Stimulated activated memory B cell treated with anti-CD40 and anti-IgM and Interleukin-4, amounts not matched to agents 10 μg/mL and 1 μg/mL and 100 μg/mL, for 72 hours (primary cell): ENCODE measurements around the gene ZNF775.
A peak's percentile ranks its signal among the peaks of the same experiment; 100 is the strongest.

Source experiments
- ATAC-seq: fragments of 150-1000 bp; cut with Tn5 transposase; 2 replicates; pipeline ENCODE4 v1.10.0; 2021
- H3K27ac Mint-ChIP-seq: one replicate; pipeline ENCODE4 v1.8.0; 2022; ENCODE audit warnings: mild to moderate bottlenecking, mixed read lengths
- H3K27me3 Mint-ChIP-seq: one replicate; pipeline ENCODE4 v1.8.0; 2022; ENCODE audit warnings: mixed read lengths
- H3K36me3 Mint-ChIP-seq: one replicate; pipeline ENCODE4 v1.8.0; 2022; ENCODE audit warnings: mixed read lengths
- H3K4me1 Mint-ChIP-seq: one replicate; pipeline ENCODE4 v1.8.0; 2022; ENCODE audit warnings: mixed read lengths
- H3K4me3 Mint-ChIP-seq: one replicate; pipeline ENCODE4 v1.8.0; 2022; ENCODE audit warnings: mild to moderate bottlenecking, moderate library complexity, mixed read lengths
- H3K9me3 Mint-ChIP-seq: one replicate; pipeline ENCODE4 v1.8.0; 2022; ENCODE audit warnings: mixed read lengths

Gene ZNF775

GRCh38 chr7:150371131-150371995 lies 7.8 kb upstream of the ZNF775 start:
- H3K27me3 Mint-ChIP-seq, result no peaks in the 10 kb centered on the region
- H3K27ac Mint-ChIP-seq, result peak overlapping the region; percentile 98
- no peak for ATAC-seq
- H3K4me1 Mint-ChIP-seq, result peaks cover 68% of the 10 kb centered on the region
- no peaks in the 10 kb centered on the region for H3K9me3 Mint-ChIP-seq
- H3K36me3 Mint-ChIP-seq, result peaks cover 41% of the 10 kb centered on the region
- no peak overlapping the region for H3K4me3 Mint-ChIP-seq

- no peak for ATAC-seq
- peaks cover 41% of the 10 kb centered on the region for H3K36me3 Mint-ChIP-seq
- H3K9me3 Mint-ChIP-seq, result no peaks in the 10 kb centered on the region
- no peak overlapping the region for H3K27ac Mint-ChIP-seq
- H3K4me3 Mint-ChIP-seq, result no peak overlapping the region
- H3K4me1 Mint-ChIP-seq, result peaks cover 70% of the 10 kb centered on the region
- no peaks in the 10 kb centered on the region for H3K27me3 Mint-ChIP-seq
Measured at GRCh38 chr7:150371996-150372270, 7.2 kb upstream of the ZNF775 start.

GRCh38 chr7:150372271-150373048 lies 6.7 kb upstream of the ZNF775 start:
- H3K27ac Mint-ChIP-seq, result peak overlapping the region; percentile 95
- no peaks in the 10 kb centered on the region for H3K27me3 Mint-ChIP-seq
- H3K36me3 Mint-ChIP-seq, result peaks cover 41% of the 10 kb centered on the region
- H3K4me3 Mint-ChIP-seq, result peak overlapping the region; percentile 43
- ATAC-seq, result no peak
- no peaks in the 10 kb centered on the region for H3K9me3 Mint-ChIP-seq
- peaks cover 70% of the 10 kb centered on the region for H3K4me1 Mint-ChIP-seq

- H3K4me3 Mint-ChIP-seq, result peak overlapping the region; percentile 74
- no peak for ATAC-seq
- peaks cover 78% of the 10 kb centered on the region for H3K4me1 Mint-ChIP-seq
- H3K27ac Mint-ChIP-seq, result peak overlapping the region; percentile 95
- peaks cover 41% of the 10 kb centered on the region for H3K36me3 Mint-ChIP-seq
- no peaks in the 10 kb centered on the region for H3K9me3 Mint-ChIP-seq
- no peaks in the 10 kb centered on the region for H3K27me3 Mint-ChIP-seq
Measured at GRCh38 chr7:150373049-150373801, 5.9 kb upstream of the ZNF775 start.

DNA sequence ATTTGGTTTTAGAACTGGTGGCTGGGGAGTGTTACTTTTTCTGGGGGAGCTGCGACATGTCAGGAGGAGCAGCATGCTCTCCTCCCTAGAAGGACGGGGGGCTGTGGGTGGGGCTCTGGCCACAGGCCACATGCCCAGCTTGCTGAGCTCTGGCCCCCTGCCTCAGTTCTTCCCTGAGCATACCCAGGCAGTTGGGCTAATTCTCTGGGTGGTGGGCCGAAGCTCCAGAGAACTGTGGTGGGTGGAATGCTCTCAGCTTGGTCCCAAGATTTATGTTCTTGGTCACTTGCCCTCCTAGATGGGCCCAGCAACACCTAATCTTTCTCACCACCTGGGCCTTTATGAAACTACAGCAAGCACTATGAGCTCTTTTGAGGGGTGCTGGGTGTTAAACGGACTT lies 5.1 kb upstream of the ZNF775 start:
- ATAC-seq, result no peak
- H3K27ac Mint-ChIP-seq, result peak overlapping the region; percentile 95
- no peak overlapping the region for H3K4me3 Mint-ChIP-seq
- H3K36me3 Mint-ChIP-seq, result peaks cover 41% of the 10 kb centered on the region
- no peaks in the 10 kb centered on the region for H3K9me3 Mint-ChIP-seq
- H3K4me1 Mint-ChIP-seq, result peaks cover 81% of the 10 kb centered on the region
- H3K27me3 Mint-ChIP-seq, result no peaks in the 10 kb centered on the region

DNA sequence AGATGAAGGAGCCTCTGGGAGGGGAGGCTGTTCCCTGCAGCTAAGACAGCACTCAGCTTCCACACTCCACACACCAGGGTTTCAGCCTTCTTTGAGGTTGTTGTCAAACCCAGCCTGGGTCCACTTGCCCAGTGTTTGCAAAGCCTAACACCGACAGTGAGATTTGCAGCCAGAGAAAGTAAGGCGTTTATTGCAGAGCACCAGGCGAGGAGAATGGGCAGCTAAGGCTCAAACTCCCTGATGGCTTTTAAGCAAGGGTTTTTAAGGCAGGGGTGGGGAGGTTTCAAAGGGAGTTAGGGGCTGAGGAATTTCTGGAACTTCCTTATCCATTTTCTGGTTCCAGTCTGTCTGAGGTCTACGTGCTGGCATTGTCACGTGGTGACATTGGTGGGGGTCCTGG lies 4.7 kb upstream of the ZNF775 start:
- H3K27me3 Mint-ChIP-seq, result no peaks in the 10 kb centered on the region
- ATAC-seq, result no peak
- no peak overlapping the region for H3K4me3 Mint-ChIP-seq
- H3K36me3 Mint-ChIP-seq, result peaks cover 41% of the 10 kb centered on the region
- H3K27ac Mint-ChIP-seq, result peak overlapping the region; percentile 95
- no peaks in the 10 kb centered on the region for H3K9me3 Mint-ChIP-seq
- H3K4me1 Mint-ChIP-seq, result peaks cover 79% of the 10 kb centered on the region

DNA sequence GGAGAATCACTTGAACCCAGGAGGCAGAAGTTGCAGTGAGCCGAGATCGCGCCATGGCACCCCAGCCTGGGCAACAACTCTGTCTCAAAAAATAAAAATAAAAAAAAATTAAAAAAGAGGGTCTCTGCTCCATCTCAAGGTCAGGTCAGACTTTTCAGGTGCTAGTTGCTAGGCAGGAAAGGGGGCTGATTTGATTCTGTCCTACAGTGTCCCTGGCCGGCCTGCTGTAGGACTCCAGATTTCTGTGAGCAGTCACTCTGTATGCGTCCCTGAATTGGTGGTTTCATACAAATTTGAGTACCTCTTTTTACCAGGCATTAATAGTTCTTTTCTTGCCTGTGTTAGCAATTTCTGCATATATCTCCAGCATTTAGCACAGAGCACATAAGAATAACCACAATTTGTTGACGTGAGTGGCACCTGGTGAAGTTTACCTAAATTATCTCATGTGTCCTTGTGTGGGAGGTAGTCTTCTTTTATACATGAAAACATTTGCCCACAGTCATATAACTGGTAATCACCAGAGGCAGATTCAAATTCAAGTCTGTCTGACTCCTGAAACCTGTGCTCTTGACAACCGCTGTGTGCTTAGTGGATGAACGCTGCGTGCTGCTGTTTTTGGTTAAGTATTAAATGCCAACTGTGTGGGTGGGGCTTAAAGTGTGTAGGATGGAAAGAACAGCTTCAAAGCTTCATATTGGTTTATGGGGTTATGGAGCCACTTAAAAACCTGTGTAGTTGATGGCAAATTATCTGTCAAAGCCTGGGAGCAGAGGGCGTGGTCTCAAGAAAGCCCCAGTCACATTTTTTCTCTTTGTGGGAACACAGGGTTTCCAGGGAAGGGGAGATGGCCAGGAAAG lies 3.2 kb upstream of the ZNF775 start:
- peaks cover 79% of the 10 kb centered on the region for H3K4me1 Mint-ChIP-seq
- H3K9me3 Mint-ChIP-seq, result no peaks in the 10 kb centered on the region
- ATAC-seq, result peak; percentile 39
- peaks cover 30% of the 10 kb centered on the region for H3K36me3 Mint-ChIP-seq
- H3K4me3 Mint-ChIP-seq, result peak overlapping the region; percentile 51
- peak overlapping the region; percentile 95 for H3K27ac Mint-ChIP-seq
- no peaks in the 10 kb centered on the region for H3K27me3 Mint-ChIP-seq

DNA sequence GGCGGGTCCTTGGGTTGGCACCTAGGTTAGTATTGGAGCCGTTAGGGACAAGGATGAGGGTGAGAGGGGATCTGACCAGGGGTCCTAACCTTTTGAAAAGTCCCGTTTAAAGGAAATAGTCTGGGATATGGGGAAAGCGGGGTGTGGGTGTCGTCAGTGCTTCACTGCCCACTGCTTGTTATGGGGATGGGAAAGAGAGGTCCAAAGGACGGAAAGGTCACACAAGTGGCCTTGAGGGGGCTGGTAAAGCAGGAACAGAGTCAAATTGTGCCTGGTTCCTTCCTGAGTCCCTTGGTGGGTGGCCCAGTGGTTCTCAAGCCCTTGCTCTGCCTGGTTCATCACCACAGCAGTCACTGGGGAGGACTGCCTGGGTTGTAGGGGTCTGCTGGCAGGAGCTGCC lies 2.6 kb upstream of the ZNF775 start:
- peak overlapping the region; percentile 95 for H3K27ac Mint-ChIP-seq
- H3K36me3 Mint-ChIP-seq, result peaks cover 29% of the 10 kb centered on the region
- H3K9me3 Mint-ChIP-seq, result no peaks in the 10 kb centered on the region
- H3K4me3 Mint-ChIP-seq, result peak overlapping the region; percentile 51
- ATAC-seq, result no peak
- no peaks in the 10 kb centered on the region for H3K27me3 Mint-ChIP-seq
- H3K4me1 Mint-ChIP-seq, result peaks cover 84% of the 10 kb centered on the region

DNA sequence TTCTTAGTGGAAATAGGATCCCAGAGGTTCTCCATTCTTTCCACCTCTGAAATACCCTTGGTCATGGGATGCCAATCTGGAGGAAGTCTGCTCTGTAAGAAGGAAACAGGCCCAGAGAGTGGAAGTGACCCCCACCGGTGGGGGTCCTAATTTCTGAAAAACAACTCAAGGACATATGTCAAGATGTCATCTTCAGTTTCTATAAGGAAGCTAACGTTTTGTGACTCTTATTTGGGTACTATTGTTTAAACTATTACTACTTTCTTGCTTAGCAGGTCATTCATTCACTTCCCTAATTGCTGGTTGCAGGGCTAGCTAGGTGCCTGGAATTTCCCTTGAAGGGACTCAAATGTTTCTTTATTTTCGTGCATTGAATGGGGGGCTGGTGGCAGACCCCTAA lies 1.9 kb upstream of the ZNF775 start:
- ATAC-seq, result no peak

GRCh38 chr7:150377635-150378034 lies 1.5 kb upstream of the ZNF775 start:
- H3K9me3 Mint-ChIP-seq, result no peaks in the 10 kb centered on the region
- H3K27ac Mint-ChIP-seq, result peak overlapping the region; percentile 95
- peaks cover 22% of the 10 kb centered on the region for H3K36me3 Mint-ChIP-seq
- ATAC-seq, result no peak
- H3K4me3 Mint-ChIP-seq, result peak overlapping the region; percentile 87
- no peaks in the 10 kb centered on the region for H3K27me3 Mint-ChIP-seq
- H3K4me1 Mint-ChIP-seq, result peaks cover 90% of the 10 kb centered on the region

More for the DNA sequence above, 1.9 kb upstream of the ZNF775 start:
- H3K9me3 Mint-ChIP-seq, result no peaks in the 10 kb centered on the region
- no peaks in the 10 kb centered on the region for H3K27me3 Mint-ChIP-seq
- H3K27ac Mint-ChIP-seq, result peak overlapping the region; percentile 95
- H3K36me3 Mint-ChIP-seq, result peaks cover 26% of the 10 kb centered on the region
- peaks cover 90% of the 10 kb centered on the region for H3K4me1 Mint-ChIP-seq
- H3K4me3 Mint-ChIP-seq, result peak overlapping the region; percentile 87

GRCh38 chr7:150378115-150378852 lies 846 bp upstream of the ZNF775 start:
- no peak for ATAC-seq
- Mint-ChIP-seq H3K9me3 (no peaks in the 10 kb centered on the region), H3K4me3 (peak overlapping the region; percentile 87), H3K27ac (peak overlapping the region; percentile 95), H3K27me3 (no peaks in the 10 kb centered on the region), H3K36me3 (peaks cover 15% of the 10 kb centered on the region), H3K4me1 (peaks cover 90% of the 10 kb centered on the region)

DNA sequence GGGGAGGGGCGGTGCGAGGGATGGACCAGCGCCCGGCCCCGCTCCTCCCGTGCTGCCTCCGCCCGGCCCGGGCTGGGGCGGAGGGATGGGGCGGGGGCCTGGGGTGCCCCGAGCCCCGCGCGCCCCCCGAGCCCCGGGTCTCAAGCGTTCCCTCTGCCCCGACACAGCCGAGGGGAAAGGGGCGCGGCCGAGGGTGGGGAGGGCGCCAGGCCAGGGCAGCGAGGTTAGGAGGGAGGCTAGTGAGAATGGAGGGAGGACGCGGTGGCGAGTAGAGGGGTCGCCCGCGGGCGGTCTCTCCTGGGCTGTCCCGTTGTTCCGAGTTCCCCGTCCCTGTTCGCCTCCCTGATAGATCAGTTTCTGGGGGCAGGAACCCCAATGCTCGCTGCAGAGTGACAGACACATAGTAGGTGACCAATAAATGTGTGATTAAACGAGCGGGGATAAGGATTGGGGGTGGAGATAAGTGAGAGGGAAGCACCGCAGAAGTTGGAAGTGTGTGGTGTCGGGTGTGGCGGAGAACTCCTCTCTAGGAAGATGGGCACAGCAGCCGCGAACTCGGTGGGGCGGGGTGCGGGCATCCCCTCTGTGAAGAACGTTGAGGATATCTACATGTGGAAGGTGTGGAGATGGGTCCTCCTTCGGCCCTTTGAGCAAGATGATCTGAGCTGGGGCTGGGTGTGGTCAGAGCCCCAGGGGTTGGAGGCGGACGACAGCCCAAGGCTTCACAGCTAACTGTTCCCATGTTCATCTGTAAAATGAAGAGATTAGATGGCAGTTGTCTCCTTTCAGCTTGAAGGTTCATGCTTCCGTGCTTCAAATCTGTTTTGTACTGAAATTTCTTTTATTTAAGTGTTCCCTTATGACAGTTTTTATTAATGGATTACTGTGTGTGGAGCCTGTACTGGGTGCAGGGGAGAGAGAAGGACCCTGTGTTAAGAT lies 580 bp downstream of the ZNF775 start:
- no peaks in the 10 kb centered on the region for H3K9me3 Mint-ChIP-seq
- peaks cover 1% of the 10 kb centered on the region for H3K36me3 Mint-ChIP-seq
- H3K4me1 Mint-ChIP-seq, result peaks cover 90% of the 10 kb centered on the region
- no peaks in the 10 kb centered on the region for H3K27me3 Mint-ChIP-seq
- H3K27ac Mint-ChIP-seq, result peak overlapping the region; percentile 95
- H3K4me3 Mint-ChIP-seq, result peak overlapping the region; percentile 87
- ATAC-seq, result peak; percentile 2

DNA sequence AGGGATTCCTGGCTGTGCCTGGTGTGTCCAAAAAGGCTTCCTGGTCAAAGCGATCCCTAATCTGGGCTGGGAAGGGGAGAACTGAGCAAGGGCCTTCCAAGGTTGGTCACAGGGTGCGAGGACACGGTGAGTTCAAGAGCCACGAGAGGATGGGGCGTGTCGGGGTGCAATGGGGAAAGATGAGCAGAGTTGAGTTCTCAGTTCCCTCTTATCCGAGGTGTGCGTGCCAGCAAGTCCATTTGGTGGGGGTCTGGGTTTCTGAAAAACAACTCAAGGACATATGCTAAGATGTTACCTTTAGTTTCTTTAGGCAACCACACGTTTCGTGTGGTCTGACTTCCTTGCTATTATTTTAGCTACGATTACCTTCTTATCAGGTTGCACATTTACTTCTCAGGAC lies 1.3 kb downstream of the ZNF775 start:
- H3K4me1 Mint-ChIP-seq, result peaks cover 84% of the 10 kb centered on the region
- ATAC-seq, result peak; percentile 42
- H3K4me3 Mint-ChIP-seq, result peak overlapping the region; percentile 87
- H3K9me3 Mint-ChIP-seq, result no peaks in the 10 kb centered on the region
- H3K27ac Mint-ChIP-seq, result peak overlapping the region; percentile 95
- H3K36me3 Mint-ChIP-seq, result no peaks in the 10 kb centered on the region
- H3K27me3 Mint-ChIP-seq, result no peaks in the 10 kb centered on the region
